NOMO-1 treated with dmso at 0.1 percent for 144 hours (cell line): ENCODE measurements around the gene GRIK3.

Experiments used
- DNase-seq: peaks from one replicate; lab custom pipeline; 2025; ENCODE audit not compliant: unreplicated experiment; lab: John Stamatoyannopoulos, UW

Gene GRIK3

GRCh38 chr1:37047542-37047941 lies 13.2 kb upstream of the GRIK3 start:
- DNase-seq = no peak

GRCh38 chr1:37043101-37043500 lies 8.8 kb upstream of the GRIK3 start:
- DNase-seq = no peak

GRCh38 chr1:37042506-37042905 lies 8.2 kb upstream of the GRIK3 start:
- DNase-seq = no peak

GRCh38 chr1:37041483-37041882 lies 7.2 kb upstream of the GRIK3 start:
- DNase-seq = no peak

- no peak for DNase-seq
Measured at GRCh38 chr1:37040773-37041172, 6.5 kb upstream of the GRIK3 start.

GRCh38 chr1:37040261-37040660 lies 5.9 kb upstream of the GRIK3 start:
- no peak for DNase-seq

- no peak for DNase-seq
Measured at GRCh38 chr1:37038227-37039093, 4.1 kb upstream of the GRIK3 start.

- DNase-seq = no peak
Measured at GRCh38 chr1:37037690-37038089, 3.4 kb upstream of the GRIK3 start.

- DNase-seq = no peak
Measured at GRCh38 chr1:37036667-37037053, 2.3 kb upstream of the GRIK3 start.

GRCh38 chr1:37035796-37036666 lies 1.7 kb upstream of the GRIK3 start:
- no peak for DNase-seq

- DNase-seq = no peak
Measured at GRCh38 chr1:37035014-37035691, 838 bp upstream of the GRIK3 start.

- DNase-seq = no peak
Measured at GRCh38 chr1:37033355-37034101, 787 bp downstream of the GRIK3 start.

GRCh38 chr1:37032660-37033354 lies 1.5 kb downstream of the GRIK3 start:
- DNase-seq = no peak

- no peak for DNase-seq
Measured at GRCh38 chr1:37031871-37032270, 2.4 kb downstream of the GRIK3 start.

- no peak for DNase-seq
Measured at GRCh38 chr1:37031429-37031828, 2.9 kb downstream of the GRIK3 start.

- no peak for DNase-seq
Measured at GRCh38 chr1:37028981-37029617, 5.2 kb downstream of the GRIK3 start.

- no peak for DNase-seq
Measured at GRCh38 chr1:37021502-37021901, 12.8 kb downstream of the GRIK3 start.

GRCh38 chr1:37020653-37021277 lies 13.6 kb downstream of the GRIK3 start:
- DNase-seq = no peak

GRCh38 chr1:37018510-37018909 lies 15.8 kb downstream of the GRIK3 start:
- no peak for DNase-seq
